ENCODE measurements around the gene LSAMP.

LSAMP gene

GRCh38 chr3:116052602-116053001 lies 392.7 kb downstream of the LSAMP start:
- DNase-seq (ENCODE audit: low read depth in 2 of 2): no peak

GRCh38 chr3:116051586-116051985 lies 393.7 kb downstream of the LSAMP start:
- no peak for DNase-seq (ENCODE audit: low read depth in 2 of 2)

GRCh38 chr3:116051040-116051439 lies 394.2 kb downstream of the LSAMP start:
- DNase-seq (ENCODE audit: low read depth in 2 of 2): no peak

- DNase-seq (ENCODE audit: low read depth in 2 of 2): no peak
Observed at GRCh38 chr3:116050311-116050915, 394.9 kb downstream of the LSAMP start.

GRCh38 chr3:116048991-116049390 lies 396.3 kb downstream of the LSAMP start:
- no peak for DNase-seq (ENCODE audit: low read depth in 2 of 2)

GRCh38 chr3:116046350-116046749 lies 398.9 kb downstream of the LSAMP start:
- no peak for DNase-seq (ENCODE audit: low read depth in 2 of 2)

GRCh38 chr3:116045314-116045713 lies 400.0 kb downstream of the LSAMP start:
- no peak for DNase-seq (ENCODE audit: low read depth in 2 of 2)

GRCh38 chr3:116040152-116040551 lies 405.1 kb downstream of the LSAMP start:
- DNase-seq (ENCODE audit: low read depth in 2 of 2): no peak

GRCh38 chr3:116039651-116039985 lies 405.7 kb downstream of the LSAMP start:
- no peak for DNase-seq (ENCODE audit: low read depth in 2 of 2)

GRCh38 chr3:116038968-116039650 lies 406.2 kb downstream of the LSAMP start:
- no peak for DNase-seq (ENCODE audit: low read depth in 2 of 2)

GRCh38 chr3:116037954-116038911 lies 407.1 kb downstream of the LSAMP start:
- no peak for DNase-seq (ENCODE audit: low read depth in 2 of 2)

- DNase-seq (ENCODE audit: low read depth in 2 of 2): no peak
Observed at GRCh38 chr3:116035429-116035828, 409.9 kb downstream of the LSAMP start.

GRCh38 chr3:116034794-116035193 lies 410.5 kb downstream of the LSAMP start:
- DNase-seq (ENCODE audit: low read depth in 2 of 2): no peak

- DNase-seq (ENCODE audit: low read depth in 2 of 2): no peak
Observed at GRCh38 chr3:116034086-116034485, 411.2 kb downstream of the LSAMP start.

- no peak for DNase-seq (ENCODE audit: low read depth in 2 of 2)
Observed at GRCh38 chr3:116033516-116033915, 411.8 kb downstream of the LSAMP start.

GRCh38 chr3:116032176-116032575 lies 413.1 kb downstream of the LSAMP start:
- no peak for DNase-seq (ENCODE audit: low read depth in 2 of 2)

- no peak for DNase-seq (ENCODE audit: low read depth in 2 of 2)
Observed at GRCh38 chr3:116030131-116030850, 415.0 kb downstream of the LSAMP start.

GRCh38 chr3:116029266-116029665 lies 416.0 kb downstream of the LSAMP start:
- no peak for DNase-seq (ENCODE audit: low read depth in 2 of 2)

- DNase-seq (ENCODE audit: low read depth in 2 of 2): no peak
Observed at GRCh38 chr3:116028157-116028556, 417.1 kb downstream of the LSAMP start.

GRCh38 chr3:116020989-116021388 lies 424.3 kb downstream of the LSAMP start:
- no peak for DNase-seq (ENCODE audit: low read depth in 2 of 2)

GRCh38 chr3:116020495-116020894 lies 424.8 kb downstream of the LSAMP start:
- DNase-seq (ENCODE audit: low read depth in 2 of 2): no peak

- DNase-seq (ENCODE audit: low read depth in 2 of 2): no peak
Observed at GRCh38 chr3:116019254-116019763, 426.0 kb downstream of the LSAMP start.
